SW 1271 (cell line): ENCODE results near the gene HLCS.
"Not testable (repeated sequence)": the region's sequence is repeated elsewhere in the genome, so short reads cannot be mapped to it uniquely, and the experiment has no call there.

Experiments
- DNase-seq, 2 experiments: peaks; one replicate each; lab custom pipeline; 2025; lab: John Stamatoyannopoulos, UW

HLCS gene

GRCh38 chr21:36847189-36847588, 119.3 kb downstream of the HLCS start:
- peak in 1 of 2 experiments; percentile 60 for DNase-seq

GRCh38 chr21:36846631-36847030, 119.8 kb downstream of the HLCS start:
- no peak for DNase-seq

GRCh38 chr21:36845790-36846189, 120.7 kb downstream of the HLCS start:
- no peak for DNase-seq

DNA sequence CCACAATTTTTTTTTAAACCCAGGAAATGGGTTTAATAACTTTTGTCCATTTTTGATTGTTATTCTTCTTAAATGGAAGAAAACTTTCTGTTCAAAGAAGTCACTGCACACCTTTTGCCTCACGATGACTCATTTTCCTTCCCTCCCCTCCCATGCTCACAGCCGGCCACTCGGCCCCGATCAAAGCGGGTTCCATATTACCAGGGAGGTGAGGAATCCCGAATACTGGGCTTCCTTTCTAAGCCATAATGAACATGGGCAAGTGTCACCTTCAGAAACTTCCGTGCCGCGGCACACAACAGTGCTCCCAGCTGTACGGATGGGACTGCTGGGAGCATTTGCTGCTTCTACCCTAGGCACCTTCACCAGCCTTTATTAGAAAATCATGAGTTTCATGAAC, 121.4 kb downstream of the HLCS start:
- DNase-seq, result no peak

DNA sequence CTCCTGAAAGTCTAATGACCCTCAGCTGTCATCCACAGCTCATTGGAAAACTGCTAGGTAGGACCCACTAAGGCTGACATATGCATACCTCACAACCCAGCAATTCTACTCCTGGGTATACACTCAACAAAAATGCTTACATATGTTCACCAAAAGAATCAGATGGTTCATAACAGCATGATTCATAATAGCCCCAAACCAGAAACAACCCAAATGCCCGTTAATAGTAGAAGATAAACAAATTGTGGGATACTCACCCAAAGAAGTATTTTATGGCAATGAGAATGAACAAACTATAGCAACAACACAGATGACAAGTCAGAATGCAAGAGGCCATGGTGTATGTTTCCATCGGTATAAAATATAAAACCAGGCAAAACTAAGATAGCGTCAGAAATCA, 124.6 kb downstream of the HLCS start:
- DNase-seq, result no peak

- DNase-seq, result no peak
These were observed 126.7 kb downstream of the HLCS start for GRCh38 chr21:36839735-36840134.

DNA sequence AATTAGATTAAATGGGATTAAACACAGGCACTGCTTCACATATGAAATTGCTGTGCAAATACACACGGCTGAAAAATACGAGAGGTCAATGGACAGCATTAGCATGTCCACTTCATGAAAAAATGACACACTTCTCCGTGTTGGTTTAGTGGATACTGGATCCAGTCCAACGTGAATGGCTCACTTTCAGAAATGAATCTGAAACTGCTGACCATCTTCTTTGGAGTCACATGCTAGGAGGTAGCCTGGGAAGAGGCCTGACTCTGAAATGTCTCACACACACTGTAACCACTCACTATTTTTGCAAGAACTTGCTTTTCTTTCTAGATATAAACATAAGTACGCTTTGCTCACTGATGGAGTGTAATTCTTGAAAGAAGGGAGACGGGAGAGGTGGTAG, 127.3 kb downstream of the HLCS start:
- no peak for DNase-seq

DNA sequence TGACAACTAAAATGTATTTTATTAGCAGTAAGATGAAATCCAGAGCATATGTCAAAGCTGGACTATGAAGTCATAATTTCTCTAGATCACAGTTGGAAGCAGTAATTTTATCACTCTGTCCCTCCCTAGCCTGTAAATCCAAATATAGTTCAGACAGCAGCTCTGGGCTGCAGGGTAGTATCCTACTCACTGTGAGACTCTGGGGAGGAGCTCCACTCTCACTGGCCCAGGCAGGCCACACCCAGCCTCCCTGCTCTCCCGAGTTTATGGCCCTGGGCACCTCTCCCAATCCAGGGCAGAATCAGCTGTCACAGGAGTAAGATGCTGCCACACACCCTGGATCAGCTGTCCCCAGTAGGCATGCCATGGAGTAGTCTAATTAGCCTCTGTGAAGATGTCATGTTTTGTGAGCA, 131.1 kb downstream of the HLCS start:
- no peak for DNase-seq

GRCh38 chr21:36834192-36834591, 132.3 kb downstream of the HLCS start:
- no peak for DNase-seq

DNA sequence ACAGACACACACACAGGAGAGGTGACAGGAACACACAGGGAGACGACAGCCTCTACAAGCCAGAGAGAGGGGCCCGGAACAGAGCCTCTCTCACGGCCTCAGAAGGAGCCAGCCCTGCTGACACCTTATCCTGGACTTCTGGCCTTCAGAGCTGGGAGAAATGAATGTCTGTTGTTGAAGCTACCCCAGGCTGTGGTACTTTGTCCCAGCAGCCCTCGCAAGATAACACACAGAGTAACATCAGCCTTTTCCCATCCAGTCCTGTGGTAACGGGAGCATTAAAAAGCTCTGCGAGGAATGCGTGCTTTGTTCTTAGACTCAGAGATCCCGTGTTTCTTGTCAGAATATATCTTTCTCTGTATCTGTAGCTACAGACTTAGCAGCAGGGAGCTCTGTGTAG, 136.4 kb downstream of the HLCS start:
- DNase-seq, result no peak

DNA sequence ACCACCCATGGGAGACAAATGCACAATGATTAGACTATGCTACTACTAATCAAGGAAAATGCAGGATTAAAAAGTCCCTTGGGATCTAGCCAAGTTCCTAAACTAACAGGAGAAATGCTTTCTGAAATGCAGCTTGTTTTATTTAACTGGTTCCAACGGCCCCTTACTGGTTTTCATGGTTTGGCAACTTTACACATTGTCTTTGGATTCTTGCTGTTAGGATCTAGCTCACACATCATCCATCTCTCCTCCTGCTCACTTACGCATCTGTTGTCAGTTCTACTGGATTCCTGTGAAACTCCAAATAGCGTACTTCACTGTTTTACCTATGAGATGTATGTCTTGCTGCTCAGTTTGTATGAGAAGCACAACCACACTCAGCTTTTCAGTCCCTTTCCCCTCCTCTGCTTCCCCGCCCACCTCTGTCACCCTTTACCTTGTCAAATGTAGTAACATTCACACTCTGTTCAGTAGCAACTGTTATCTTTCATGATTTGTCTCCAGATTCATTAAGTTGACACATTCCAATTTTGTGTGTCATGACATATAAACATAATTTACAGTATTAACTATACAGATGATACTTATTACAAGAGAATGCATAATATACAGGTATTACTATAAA, 137.5 kb downstream of the HLCS start:
- no peak for DNase-seq

GRCh38 chr21:36828208-36828607, 138.3 kb downstream of the HLCS start:
- no peak for DNase-seq

- no peak for DNase-seq
These were observed 140.8 kb downstream of the HLCS start for GRCh38 chr21:36825658-36826057.

- DNase-seq, result no peak
These were observed 145.5 kb downstream of the HLCS start for GRCh38 chr21:36821032-36821299.

DNA sequence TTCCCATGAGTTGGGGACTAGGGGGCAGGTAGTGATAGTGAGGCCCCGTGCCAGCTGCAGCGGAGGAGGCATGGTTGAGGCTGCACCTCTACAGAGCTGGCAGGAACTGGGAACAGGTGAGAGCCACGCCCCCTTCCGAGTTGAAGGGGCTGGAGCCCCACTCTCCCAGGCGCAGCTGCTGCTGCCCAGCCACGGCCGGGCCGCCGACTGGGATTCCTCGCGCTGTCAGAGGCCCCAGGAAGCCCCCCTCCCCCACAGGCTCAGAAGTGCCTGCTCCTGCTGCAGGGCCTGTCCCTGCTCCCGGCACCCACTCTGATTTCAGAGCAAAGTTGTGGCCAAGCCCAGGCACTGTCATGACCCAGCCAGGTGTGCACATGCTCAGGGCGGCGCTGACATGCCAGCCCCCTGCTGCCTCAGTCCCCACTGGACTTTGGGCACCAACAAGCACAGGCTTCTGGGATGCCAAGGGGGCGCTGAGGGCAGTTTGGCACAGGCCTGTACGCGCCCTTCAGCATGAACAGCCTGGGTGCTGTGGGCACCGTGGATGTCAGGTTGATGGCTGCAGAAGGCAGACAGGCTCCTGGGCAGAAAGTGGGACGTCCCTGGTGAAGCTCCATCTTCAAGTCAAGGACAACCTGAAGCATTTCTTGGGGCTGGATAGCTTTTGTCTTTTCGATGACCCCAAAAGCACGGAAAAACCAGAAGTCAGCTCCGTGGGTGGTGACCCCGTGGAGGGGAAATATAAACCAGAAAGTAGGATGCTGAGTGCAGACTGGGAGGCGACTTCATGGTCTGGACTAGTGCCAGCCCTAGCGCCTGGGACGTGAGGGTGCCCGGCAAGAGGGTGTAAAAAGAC, 146.1 kb downstream of the HLCS start:
- DNase-seq, result no peak

GRCh38 chr21:36817732-36818450, 148.6 kb downstream of the HLCS start:
- DNase-seq, result no peak

DNA sequence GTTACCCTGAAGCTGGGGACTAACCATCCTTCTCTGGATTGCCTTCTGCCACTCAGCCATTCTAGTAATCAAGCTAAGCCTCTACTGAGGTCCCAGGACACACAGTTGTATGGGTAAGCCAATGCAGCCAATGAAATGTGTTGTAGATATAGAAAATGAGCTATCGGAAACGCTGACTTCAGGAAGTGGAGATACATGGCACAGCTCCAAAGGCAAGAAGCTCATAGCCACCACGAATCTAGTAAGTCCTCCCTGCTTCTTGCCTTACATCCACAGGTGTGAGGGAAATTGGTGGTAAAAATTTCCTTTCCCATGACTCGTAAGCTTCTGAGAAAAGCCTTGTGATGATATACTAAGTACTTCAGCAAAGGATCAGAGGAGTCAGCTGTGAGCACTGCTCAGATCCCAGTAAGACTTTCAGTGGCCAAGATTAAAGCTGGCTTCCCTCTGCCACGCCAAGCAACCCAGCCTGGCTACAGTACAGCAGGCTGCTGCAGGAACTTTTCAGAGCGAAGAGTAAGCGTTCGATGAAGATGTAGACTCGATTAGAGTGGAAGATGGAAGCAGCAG, 149.8 kb downstream of the HLCS start:
- DNase-seq, result no peak

DNA sequence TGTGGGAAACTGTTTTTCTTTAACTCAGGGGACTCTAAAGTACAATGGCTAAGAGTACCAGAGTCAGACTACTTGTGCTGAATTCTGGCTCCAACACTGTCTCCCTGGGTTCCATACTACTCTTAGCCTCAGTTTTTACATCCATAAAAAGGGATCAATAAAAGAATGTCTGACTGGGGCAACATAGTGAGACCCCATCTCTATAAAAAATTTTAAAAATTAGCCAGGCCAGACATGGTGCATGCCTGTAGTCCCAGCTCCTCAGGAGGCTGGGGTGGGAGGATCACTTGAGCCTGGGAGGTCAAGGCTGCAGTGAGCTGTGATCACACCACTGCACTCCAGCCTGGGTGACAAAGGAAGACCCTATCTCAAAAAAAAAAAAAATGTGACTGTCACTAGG, 150.4 kb downstream of the HLCS start:
- DNase-seq, result not testable (repeated sequence)

GRCh38 chr21:36815284-36815683, 151.2 kb downstream of the HLCS start:
- DNase-seq, result no peak

- no peak for DNase-seq
These were observed 153.4 kb downstream of the HLCS start for GRCh38 chr21:36813052-36813451.

DNA sequence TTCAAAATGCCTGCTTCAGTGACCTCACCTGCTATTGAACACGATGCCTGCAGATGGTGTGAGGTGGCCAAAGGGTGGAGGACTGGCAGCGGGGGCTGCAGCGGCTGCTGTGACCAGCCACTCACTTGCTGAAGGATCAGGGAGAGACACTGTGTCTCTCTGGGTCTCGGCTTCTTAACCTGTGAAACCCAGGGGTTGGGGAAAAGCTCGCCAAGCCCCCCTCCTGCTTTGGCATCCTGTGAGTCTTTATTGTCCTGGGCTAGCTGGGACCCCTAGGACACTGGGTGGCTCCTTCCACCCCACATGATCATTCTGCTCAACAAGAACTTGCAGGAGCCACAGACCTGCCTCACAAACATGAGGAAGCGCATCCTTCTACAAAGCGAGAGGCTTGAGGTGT, 154.7 kb downstream of the HLCS start:
- no peak for DNase-seq

DNA sequence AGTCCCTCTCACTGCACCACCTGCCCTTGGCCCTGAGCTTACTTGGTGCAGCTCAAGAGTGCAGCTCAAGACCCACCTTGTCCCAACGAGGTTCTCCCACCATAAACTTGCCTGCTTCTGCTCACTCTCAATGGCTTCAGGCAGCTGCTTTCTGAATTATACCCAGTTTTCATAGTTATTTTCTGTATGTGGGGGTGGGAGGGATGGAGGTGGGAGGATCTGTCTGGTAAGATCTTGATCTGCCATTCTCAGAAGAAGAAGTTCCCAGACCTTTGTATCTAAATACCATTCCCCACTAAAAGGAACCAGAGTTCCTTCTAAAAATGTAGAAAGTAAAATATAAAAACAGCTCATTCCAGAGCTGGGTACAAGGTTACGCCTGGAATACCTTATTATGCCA, 156.0 kb downstream of the HLCS start:
- DNase-seq, result no peak

- no peak for DNase-seq
These were observed 159.0 kb downstream of the HLCS start for GRCh38 chr21:36807422-36807928.
